Measurements from ENCODE around the gene SLCO3A1.

- TF ChIP-seq CREB1 (IDR thresholded peaks at IDR 0.05) = no peak
- no peak for TF ChIP-seq CTCF (IDR thresholded peaks at IDR 0.05; ENCODE audit: control extremely low read depth in 1 of 3, insufficient read depth in 1 of 3, low read depth in 1 of 3, low read length in 3 of 3)
- no peak for TF ChIP-seq POLR2AphosphoS5 (IDR thresholded peaks at IDR 0.05; ENCODE audit: low read depth, low read length)
- no peak for TF ChIP-seq POLR2A (IDR thresholded peaks at IDR 0.05; ENCODE audit: control extremely low read depth in 1 of 2, low read depth in 2 of 2, low read length in 2 of 2)
- no peak for TF ChIP-seq SP2 (IDR thresholded peaks at IDR 0.05; ENCODE audit: low read length)
- no peak for TF ChIP-seq RAD21 (IDR thresholded peaks at IDR 0.05 in 1 of 2, conservative IDR thresholded peaks at IDR 0.05 in 1 of 2; ENCODE audit: low read depth in 2 of 2, low read length in 2 of 2)
- TF ChIP-seq ZNF274 (IDR thresholded peaks at IDR 0.05; ENCODE audit: borderline replicate concordance, extremely low read depth, low read length) = no peak
- no peak for TF ChIP-seq TAF1 (IDR thresholded peaks at IDR 0.05; ENCODE audit: low read depth, low read length)
- TF ChIP-seq EGR1 (IDR thresholded peaks at IDR 0.05; ENCODE audit: borderline replicate concordance, low read depth, low read length) = no peak
- TF ChIP-seq ATF2 (IDR thresholded peaks at IDR 0.05; ENCODE audit: low read length) = no peak
Measured at GRCh38 chr15:92006186-92007028, 152.9 kb downstream of the SLCO3A1 start.
